ENCODE measurements around the gene TRMT44. TPM values are rescaled to one million over a fixed set of nuclear protein-coding genes. Genes with fewer than 3 reads are reported as not detected.
A peak's percentile ranks its signal among the peaks of the same experiment; 100 is the strongest.

TRMT44 gene
- total and polyA plus RNA-seq, 2 of the 13 experiments (the other 11 are each of a cell fraction or from before 2014, with no cell fraction given) = 5.8 to 8.6 TPM

GRCh38 chr4:8439914-8440491, 574 bp upstream of the TRMT44 start (continued):
- TF ChIP-seq ZNF280D (CRISPR knock-in tag; IDR thresholded peaks at IDR 0.05) (no peak), FOSL2 (CRISPR knock-in tag; IDR thresholded peaks at IDR 0.05) (peak; percentile 26; the same call in 1 of the 2 replicates), HHEX (CRISPR knock-in tag; IDR thresholded peaks at IDR 0.05) (0 out of 2 replicates have a peak, but pooled peaks have one; percentile 13), SRF (IDR thresholded peaks at IDR 0.05; ENCODE audit: low read depth, low read length) (no peak), HNRNPK (IDR thresholded peaks at IDR 0.05; ENCODE audit: low read depth, low read length, poor library complexity, severe bottlenecking) (no peak), MXD1 (CRISPR knock-in tag; IDR thresholded peaks at IDR 0.05) (no peak), KDM2A (CRISPR knock-in tag; IDR thresholded peaks at IDR 0.05; ENCODE audit: borderline replicate concordance, low read depth) (no peak), ZBTB38 (CRISPR knock-in tag; IDR thresholded peaks at IDR 0.05) (no peak), ZNF510 (CRISPR knock-in tag; IDR thresholded peaks at IDR 0.05; ENCODE audit: low read depth) (no peak), SNAPC4 (CRISPR knock-in tag; IDR thresholded peaks at IDR 0.05) (no peak), ZBTB43 (CRISPR knock-in tag; conservative IDR thresholded peaks at IDR 0.05) (no peak), MLX (CRISPR knock-in tag; IDR thresholded peaks at IDR 0.05) (peak; percentile 64; the same call in 1 of the 2 replicates), MLXIP (CRISPR knock-in tag; IDR thresholded peaks at IDR 0.05; ENCODE audit: borderline replicate concordance) (0 out of 2 replicates have a peak, but pooled peaks have one; percentile 56), HDAC6 (IDR thresholded peaks at IDR 0.05; ENCODE audit: low read depth, low read length) (no peak), MAFK (conservative IDR thresholded peaks at IDR 0.05 in 1 of 2, IDR thresholded peaks at IDR 0.05 in 1 of 2; ENCODE audit: low read length in 2 of 2) (no peak)
